GM19467 (cell line): ENCODE results near the gene ZBTB39.
"Not testable (repeated sequence)": the region's sequence is repeated elsewhere in the genome, so short reads cannot be mapped to it uniquely, and the experiment has no call there.

Experiments used
- ATAC-seq: cut with Tn5 transposase; IDR thresholded peaks from one replicate; pipeline ENCODE4 v1.9.1; 2021; ENCODE audit warnings: mild to moderate bottlenecking, moderate library complexity; ENCODE audit not compliant: unreplicated experiment

ZBTB39 gene

DNA sequence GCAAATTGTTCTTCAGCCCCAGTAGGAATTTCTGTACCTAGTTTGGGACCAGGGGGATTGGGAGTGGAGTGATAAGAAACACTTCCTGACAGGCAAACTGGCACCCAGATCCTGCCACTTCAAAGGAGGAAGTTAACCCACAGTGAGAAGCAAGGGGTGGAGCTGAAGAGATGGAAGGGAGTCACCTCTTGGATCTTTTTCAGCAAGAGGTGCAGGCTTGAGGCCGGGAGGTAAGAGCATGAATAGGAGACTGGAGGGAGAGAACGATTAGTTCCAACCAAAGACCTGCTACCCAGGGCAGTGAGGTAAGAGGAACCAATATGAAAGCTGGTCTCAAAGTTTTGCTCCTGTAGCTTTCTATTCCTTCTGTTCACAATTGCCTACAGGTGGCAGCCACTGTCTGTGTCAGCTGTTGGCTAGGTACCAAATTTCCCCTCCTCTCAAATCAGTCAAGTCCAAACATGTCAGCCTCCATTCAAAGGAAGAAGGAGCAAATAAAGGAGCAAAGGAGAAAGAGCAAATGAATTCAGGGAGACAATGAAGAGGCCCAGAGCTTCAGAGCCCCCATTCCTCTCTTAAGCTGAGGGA, 24.9 kb upstream of the ZBTB39 start:
- ATAC-seq: no peak

DNA sequence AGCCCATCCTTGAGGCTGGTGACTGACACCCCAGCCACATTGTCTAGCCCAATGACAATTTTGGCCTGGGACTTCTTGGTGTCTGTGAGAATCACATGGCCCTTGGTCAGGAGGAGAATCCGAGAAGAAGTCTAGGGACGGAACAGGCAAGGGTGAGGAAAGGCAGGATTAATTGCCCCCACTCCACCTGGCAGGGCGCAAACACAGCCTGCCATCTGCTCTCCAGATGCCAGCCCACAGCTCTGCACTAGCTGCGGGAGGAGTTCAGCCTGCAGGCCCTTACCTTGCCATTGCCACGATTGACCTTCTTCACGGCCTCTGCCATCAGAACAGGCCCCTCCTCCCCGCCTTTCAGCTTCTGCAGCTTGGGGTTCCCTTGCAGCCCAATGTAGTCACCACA, 23.1 kb upstream of the ZBTB39 start:
- no peak for ATAC-seq

DNA sequence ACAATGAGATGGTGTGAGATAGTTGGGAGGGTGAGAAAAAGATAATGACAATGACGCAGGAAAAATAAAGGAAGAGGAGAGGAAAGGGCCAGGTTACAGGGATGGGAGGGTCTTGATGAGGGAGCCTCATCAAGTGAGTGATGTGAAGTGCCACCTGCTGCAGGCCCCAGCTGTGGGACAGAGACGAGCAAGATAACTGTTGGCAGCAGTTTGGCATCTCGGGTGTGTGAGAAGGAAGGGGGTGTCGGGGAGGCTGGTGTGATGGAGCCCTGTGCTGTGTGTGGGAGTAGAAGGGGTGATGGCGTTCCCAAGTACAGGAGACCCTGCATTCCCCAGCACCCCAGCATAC, 21.4 kb upstream of the ZBTB39 start:
- ATAC-seq: no peak

DNA sequence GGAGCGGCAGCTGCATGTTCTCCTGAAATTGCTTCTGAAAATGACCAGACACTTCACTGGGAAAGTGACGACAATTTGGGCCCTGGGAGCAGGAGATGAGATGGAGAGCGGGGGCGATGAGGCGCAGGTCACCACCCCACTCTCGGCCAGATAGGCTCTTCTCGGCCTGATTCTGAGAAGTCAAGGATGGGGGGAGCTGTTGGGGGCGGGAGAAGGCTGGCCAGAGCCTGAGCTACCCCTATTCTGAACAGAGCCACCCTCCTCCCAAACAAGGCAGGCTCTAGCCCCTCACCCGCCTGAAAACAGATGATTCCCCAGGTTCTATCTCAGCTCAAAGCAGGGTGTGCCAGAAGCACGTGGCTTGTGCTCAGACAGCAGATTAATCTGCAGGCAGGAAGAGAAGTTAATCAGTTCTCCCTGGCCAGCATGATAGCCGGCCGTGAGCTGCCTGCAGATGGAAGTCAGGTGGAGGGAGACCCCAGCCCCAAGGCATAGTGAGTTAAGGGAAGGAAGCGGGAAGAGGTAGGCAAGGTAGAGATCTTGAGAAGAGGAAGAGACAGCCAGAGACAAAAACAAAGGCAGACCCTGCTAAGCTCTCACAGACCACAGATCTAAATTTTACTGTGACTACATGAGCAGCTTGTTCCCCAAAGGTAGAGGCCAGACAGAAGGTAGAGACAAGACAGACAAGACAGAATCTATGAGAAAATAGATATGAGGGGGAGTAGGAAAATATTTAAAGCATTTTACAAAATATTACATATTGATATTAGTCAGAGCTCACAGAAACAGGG, 20.9 kb upstream of the ZBTB39 start:
- no peak for ATAC-seq

DNA sequence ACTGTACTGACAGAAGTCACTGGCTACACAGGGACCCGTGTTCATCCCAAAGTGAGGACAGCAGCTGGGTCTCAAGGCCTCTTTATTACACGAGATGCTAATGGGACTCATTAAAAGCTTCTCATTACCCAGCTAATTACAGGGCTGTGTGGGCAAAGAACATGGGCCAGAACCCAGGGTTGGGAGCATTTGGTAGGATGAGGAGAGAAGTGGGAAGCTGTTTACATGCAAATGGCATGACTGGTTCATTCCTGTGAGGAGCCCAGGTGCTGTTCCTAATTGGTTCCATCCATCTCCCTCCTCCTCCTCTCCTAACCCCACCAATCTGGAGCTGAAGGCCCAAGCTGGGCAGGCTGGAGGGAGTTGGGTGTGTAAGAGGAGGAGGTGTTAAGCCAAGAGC, 18.9 kb upstream of the ZBTB39 start:
- ATAC-seq: no peak

DNA sequence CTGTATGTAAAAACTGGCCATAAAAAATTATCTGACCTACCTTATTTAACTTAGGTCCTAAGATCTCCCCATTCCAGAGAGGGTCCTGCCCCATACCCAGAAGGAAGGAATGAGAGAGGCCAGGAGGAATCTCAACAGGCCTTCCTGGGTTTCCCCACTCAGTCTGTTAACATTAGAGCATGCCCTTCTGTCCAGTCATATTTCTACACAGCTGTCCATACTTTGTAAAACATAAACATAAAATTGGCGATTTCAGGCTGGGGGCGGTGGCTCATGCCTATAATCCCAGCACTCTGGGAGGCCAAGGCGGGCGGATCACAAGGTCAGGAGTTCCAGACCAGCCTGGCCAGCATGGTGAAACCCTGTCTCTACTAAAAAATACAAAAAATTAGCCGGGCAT, 16.0 kb upstream of the ZBTB39 start:
- ATAC-seq: not testable (repeated sequence)

DNA sequence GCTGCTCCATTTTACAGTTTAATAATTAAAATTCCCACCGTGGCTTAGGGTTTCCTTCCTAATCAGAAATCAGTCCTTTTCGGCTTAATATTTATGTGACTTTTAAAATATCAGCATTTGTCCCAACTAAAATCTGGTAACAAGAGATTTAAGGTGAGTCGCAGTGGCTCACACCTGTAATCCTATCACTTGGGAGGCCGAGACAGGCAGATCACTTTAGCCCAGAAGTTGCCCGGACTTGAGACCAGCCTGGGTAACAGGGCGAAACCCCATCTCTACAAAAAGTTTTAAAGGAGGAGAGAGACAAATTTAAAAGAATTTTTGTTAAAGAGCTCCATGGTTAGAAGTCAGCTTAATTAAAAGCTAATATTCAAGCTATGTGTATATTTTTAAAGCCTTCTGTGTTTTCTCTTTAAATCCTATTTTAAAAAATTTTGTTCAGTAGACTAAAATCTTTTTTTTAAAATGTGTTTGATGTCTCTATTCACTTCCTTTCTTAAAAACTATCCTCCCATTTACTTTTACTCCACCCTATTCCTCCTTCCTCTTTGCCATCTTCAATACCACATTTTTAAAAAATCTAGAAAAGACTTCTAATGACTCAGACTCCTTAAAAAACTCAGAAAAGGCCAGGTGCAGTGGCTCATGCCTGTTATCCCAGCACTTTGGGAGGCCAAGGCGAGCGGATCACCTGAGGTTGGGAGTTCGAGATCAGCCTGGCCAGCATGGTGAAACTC, 13.8 kb upstream of the ZBTB39 start:
- no peak for ATAC-seq

DNA sequence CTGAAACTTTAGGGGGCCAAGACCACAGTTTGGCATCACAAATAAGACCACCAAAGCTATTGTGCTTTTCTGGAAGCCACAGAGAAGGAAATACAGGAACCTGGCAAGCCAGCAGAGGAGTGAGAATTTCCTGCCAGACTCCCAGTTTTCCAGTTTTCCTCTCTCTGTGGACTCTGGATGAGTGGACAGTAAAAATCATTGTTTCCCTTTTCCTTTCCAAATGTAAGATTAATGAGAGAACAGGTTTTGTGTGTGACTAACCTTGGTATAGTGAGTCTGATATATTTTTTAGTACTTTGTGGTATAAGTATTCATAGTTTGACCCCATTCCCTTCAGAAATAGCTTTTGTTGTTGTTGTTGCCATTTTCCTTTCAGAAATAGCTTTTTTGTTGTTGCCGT, 12.6 kb upstream of the ZBTB39 start:
- no peak for ATAC-seq

DNA sequence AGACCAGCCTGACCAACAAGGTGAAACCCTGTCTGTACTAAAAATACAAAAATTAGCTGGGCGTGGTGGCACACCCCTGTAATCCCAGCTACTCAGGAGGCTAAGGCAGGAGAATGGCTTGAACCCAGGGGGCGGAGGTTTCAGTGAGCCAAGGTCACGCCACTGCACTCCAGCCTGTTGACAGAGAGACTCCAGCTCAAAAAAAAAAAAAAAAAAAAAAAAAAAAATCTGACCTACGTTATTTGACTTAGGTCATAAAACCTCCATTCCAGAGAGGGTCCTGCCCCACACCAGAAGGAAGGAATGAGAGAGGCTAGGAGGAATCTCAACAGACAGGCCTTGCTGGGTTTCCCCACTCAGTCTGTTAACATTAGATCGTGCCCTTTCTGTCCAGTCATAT, 12.0 kb upstream of the ZBTB39 start:
- not testable (repeated sequence) for ATAC-seq

DNA sequence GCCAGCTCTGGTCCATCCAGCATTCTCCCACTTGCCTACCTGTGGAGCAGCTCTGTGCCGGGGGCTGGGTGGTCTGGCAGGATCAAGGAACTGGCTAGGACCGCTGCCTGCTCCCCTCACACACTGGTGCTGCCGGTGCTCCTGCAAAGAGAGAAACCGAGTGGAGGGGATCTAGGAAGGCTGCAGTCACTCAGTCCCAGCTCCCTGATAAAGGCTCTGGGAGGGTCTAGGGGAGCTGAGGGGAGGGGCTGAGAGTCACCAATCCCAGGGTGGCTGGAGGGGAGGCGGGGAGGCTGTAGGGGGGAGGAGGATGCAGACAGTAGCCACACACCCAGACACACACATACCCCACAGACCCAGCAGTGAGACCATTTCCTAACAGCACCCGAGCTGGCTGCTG, 10.0 kb upstream of the ZBTB39 start, which contains the start of gene TAC3:
TSS of gene TAC3 (minus strand) at position 182 of the 400 bp plus-strand sequence. CDS start 732 bp downstream, outside the sequence.
- no peak for ATAC-seq

DNA sequence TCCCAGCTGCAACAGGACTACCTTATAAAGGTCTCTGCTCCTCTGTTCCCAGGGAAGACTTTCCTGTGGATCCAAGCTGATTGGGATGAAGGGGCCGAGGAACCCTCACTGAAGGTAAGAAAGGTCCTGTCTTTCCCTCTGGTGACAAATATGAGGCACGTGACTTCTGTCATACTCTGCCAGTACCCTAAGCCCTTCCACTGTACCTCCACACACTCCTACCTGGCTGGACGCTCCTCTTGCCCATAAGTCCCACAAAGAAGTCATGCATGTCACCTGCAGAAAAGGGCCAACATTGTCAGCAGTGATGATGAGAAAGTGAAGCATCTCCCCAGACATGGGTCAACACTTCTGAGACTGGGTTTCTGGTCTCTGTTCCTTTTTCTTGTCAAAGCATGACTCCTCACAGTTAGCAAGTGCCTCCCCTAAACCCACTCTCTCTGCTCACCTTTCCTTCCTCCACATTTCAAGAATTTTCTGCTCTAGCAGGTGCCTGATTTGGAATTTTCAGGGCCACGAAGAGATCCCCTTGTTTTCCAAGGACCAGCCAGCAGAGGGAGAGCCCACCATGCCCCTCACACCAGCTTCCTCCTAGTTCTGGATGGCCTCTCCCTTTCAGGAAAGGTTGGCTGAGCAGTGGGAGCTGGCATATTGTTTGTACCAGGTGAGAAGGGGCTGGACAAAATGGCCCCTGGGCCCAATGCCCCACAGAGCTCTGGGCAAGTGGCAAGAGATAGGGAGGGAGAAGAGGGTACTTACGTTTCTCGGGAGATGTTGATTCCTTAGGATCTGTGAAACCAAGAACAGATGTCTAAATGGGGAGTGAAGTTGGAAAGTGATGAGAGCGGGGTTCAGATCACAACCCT, 6.5 kb upstream of the ZBTB39 start:
- ATAC-seq: peak; percentile 53

DNA sequence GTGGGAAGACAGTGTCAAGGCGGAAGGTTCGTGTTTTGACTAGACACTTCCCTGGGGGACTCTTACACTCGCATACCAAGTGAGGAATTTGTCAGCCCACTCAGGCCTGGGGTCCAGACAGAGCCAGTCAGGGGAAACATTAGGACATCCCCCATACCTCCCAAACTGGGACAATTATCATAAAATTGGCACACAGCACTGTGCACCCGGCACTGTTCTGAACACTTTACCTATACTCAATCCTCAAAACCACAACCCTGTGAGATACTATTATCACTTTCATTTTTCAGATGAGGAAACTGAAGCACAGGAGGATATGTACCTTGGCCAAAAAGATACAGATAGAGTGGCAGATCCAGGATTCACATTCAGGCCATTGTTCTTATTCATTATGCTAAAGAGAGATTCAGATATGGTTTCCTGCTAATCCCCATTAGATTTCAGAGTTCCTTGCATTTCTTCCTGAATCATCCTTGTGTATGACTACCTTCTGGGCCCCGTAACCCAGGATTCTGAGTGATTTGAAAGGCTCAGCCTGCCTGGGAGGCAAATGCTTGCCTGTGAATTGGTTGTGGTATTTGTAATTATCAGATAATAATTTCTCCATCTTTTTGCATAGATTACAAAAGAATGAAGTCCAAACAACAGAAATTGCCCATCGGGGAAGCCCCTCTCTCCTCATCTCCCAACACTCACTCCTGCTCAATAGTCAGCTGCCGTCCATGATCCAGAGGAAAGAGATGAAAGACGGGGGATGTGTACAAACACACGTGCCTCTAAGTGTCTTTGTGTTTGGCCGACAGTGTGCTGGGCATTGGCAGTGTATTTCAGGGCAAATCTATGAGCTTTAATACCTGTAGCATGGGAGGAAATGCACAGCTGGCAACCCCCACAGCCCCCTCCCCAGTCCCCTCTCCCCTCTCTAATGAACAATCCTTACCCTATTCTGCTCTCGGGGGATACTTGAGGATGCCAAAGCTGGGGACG, 5.4 kb upstream of the ZBTB39 start:
- peak; percentile 50 for ATAC-seq

DNA sequence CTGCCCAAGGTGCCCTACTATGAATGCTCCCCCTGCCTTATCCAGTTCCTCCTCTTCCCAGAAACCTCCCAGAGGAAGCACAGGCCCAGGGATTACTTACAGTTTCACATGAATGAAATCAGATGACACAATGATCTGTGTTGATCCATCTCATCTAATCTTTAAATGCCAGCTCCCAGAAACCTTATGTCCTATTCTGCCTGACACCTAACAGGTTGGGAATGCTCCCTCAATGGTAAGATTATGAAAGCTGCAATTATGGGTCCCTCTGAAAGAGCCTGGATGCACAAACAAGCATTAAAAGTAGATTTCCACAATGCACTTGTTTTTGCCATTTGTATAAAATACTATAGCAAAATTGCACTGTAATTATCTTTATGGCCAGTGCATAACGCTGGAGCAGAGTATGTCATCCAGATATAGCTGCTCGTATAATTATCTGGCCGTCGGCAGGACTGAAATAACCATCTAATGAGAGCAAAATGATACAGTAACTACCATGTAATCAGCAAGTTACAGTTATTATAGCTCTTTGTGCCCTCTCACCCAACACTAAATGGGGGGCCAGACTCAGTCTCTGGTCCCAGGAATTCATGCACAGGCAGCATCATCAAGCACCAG, 4.4 kb upstream of the ZBTB39 start:
- ATAC-seq: no peak

DNA sequence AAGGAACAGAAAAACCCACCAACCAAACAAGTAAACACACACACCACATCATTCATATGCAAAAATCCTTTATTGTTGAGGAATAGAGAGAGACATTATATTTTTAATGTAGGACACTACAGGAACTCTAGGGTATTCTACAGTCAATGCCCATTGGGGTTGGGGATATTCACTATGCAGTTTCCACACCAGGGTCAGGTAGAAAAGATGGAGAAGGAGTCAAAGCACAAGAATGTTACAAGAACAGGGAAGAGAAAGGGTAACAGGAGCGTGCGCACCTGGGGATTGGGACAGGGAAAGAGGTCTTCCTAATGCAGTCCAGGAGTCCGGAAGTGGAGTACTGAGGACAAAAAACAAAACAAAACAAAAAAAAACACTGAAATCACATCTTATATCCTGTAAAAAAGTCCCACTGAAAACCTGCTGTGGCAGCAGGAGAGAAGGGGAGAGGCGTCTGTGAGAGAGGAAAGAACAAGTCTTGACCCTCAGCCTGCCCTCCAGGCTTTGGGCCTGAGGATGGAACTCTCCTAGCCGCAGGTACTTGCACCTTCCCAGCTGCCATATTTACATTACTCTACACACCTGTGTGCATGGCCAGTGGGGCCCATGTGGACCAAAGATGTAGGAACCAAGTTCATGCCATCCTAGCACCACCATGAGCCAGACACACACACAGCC, 3.7 kb upstream of the ZBTB39 start:
- no peak for ATAC-seq

DNA sequence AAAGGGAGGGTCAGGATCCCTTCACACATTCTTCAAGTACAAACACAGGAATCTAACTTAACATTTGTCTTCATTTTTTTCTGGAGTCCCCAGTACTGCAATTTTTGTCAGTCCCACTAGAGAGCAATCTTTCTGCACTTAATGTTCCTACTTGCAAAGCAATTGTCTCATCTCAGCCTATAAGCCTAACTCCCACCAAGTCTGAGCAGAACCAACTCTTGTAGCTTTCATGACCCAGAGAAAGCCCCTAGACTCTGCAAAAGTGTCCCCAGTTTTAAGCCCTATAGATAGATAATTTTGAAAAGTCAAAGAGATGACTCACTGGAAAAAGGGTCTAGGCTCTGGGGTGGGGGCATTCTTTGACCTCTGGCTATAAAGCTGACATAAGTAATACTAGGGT, 1.8 kb upstream of the ZBTB39 start:
- ATAC-seq: no peak

DNA sequence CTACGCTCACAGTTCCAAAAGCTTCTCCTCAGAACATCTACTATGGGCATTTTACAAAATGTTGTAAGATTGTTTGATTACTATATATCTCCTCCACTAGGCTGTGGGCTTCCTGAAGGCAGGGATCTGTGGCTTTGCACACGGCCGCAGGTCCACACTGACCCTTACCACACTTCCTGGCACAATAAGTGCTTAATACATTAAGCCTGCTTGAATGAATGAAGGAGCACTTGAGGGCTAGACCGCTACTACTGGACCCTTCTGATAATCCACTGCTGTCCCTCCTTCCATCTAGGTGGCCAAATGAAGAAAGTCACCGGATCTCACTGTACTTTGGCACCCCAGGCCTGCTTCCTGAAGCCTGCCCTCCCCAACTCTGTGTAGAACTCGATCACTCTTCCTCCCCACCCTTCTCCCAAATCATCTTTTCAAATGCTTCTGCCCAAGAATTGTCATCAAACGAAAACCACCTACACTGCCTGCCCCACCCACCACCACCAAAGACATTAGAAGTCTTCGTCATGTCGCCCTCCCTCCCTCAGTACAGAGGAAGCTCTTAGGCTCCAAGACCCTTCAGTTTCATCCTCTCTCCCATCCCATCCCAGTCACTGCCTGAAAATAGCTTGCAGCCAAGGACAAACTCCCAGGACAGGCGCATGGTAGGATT, 596 bp upstream of the ZBTB39 start:
- no peak for ATAC-seq

DNA sequence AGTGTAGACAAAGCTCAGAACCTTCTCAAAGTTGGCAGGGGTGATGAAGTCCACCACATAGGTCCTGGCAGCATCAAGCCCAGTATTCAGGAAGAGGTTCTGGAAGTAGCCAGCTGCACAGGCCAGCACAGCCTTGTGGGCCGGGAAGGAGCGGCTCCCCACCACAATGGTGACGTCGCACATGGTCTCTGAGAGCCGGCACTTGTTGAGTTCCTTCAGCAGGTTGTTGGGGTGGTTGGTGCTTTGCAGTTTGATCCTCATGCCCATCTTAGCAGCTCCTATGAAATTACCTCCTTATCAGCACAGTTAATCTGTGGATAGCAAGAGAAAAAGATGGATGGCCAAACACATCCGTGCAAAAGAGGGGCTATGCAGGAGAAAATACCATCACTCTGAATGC, 1.7 kb downstream of the ZBTB39 start:
- ATAC-seq: no peak

DNA sequence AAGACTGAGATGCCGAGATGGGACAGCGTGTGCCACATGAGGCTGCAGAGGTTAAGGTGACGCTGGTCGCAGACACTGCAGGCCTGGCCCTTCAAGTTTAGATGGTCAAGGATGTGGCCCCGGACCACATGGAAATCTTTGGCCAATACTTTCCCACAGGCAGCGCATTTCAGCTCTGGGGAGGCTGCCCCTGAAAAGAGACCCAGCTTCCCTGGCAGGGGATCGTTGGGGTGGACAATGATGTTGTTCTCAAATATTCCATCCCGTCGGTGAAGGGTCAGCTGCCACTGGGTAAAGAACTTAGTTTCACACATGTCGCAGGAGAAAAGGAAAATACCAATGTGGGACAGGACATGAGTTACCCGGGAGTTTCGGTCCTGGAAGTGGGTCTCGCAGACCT, 3.0 kb downstream of the ZBTB39 start:
- ATAC-seq: no peak
